PFSK-1 (cell line): ENCODE results near the gene SLC29A1.

ENCODE experiments used
- FOXP2 ChIP-seq: optimal IDR thresholded peaks from 2 replicates; pipeline ENCODE3; 2011; ENCODE audit warnings: borderline replicate concordance, control low read depth, inconsistent platforms; ENCODE audit not compliant: insufficient read depth; ENCODE audit errors: extremely low read length, extremely low read depth
- POLR2AphosphoS5 ChIP-seq: IDR thresholded peaks from 2 replicates; pipeline ENCODE4 v1.6.1; 2012; ENCODE audit warnings: low read depth, mild to moderate bottlenecking, control low read depth, low read length, moderate library complexity
- SIN3A ChIP-seq: IDR thresholded peaks from 2 replicates; pipeline ENCODE4 v1.6.1; 2012; ENCODE audit warnings: mild to moderate bottlenecking, low read length, moderate library complexity, borderline replicate concordance; ENCODE audit not compliant: insufficient read depth
- TAF1 ChIP-seq: IDR thresholded peaks from 2 replicates; pipeline ENCODE4 v1.6.1; 2012; ENCODE audit warnings: low read length, control low read depth, borderline replicate concordance; ENCODE audit not compliant: insufficient read depth
- TF ChIP-seq, protein P1 (sequence below), 2 experiments: IDR thresholded peaks; 2 replicates each; pipeline versions ENCODE4 v1.6.1 to v1.8.0; 2011 to 2012; ENCODE audit warnings: low read depth in 2 of 2, low read length in 2 of 2, control low read depth in 1 of 2, inconsistent platforms in 1 of 2, mild to moderate bottlenecking in 1 of 2, moderate library complexity in 1 of 2; ENCODE audit not compliant: insufficient read depth in 1 of 2

DNA sequence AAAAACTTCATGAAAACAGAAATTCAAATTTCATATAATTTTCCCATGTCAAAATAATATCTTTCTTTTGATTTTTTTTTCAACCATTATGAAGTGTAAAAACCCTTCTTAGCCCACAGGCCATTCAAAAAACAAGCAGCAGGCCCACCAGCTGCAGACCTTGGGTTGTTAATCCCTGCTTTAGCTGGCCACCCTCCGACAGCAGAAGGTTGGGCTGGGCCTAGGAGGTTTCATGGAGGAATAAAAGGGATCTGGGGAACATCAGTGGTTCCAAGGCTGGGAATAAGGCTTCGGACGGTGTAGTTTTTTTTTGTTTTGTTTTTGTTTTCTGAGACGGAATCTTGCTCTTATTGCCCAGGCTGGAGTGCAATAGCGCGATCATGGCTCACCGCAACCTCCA is 19.9 kb downstream of the SLC29A1 start:
- TF ChIP-seq, protein P1, sequence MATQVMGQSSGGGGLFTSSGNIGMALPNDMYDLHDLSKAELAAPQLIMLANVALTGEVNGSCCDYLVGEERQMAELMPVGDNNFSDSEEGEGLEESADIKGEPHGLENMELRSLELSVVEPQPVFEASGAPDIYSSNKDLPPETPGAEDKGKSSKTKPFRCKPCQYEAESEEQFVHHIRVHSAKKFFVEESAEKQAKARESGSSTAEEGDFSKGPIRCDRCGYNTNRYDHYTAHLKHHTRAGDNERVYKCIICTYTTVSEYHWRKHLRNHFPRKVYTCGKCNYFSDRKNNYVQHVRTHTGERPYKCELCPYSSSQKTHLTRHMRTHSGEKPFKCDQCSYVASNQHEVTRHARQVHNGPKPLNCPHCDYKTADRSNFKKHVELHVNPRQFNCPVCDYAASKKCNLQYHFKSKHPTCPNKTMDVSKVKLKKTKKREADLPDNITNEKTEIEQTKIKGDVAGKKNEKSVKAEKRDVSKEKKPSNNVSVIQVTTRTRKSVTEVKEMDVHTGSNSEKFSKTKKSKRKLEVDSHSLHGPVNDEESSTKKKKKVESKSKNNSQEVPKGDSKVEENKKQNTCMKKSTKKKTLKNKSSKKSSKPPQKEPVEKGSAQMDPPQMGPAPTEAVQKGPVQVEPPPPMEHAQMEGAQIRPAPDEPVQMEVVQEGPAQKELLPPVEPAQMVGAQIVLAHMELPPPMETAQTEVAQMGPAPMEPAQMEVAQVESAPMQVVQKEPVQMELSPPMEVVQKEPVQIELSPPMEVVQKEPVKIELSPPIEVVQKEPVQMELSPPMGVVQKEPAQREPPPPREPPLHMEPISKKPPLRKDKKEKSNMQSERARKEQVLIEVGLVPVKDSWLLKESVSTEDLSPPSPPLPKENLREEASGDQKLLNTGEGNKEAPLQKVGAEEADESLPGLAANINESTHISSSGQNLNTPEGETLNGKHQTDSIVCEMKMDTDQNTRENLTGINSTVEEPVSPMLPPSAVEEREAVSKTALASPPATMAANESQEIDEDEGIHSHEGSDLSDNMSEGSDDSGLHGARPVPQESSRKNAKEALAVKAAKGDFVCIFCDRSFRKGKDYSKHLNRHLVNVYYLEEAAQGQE (IDR thresholded peaks at IDR 0.05; ENCODE audit: insufficient read depth in 1 of 2, low read depth in 2 of 2, low read length in 2 of 2): no peak
- TF ChIP-seq SIN3A (no peak), TAF1 (no peak), POLR2AphosphoS5 (no peak), FOXP2 (no peak)
